Measurements from ENCODE around the gene CLTCL1. TPM values are rescaled to one million over a fixed set of nuclear protein-coding genes. Genes with fewer than 3 reads are reported as not detected.

CLTCL1 gene
- total RNA-seq, 1 donor from 2014 or later, result 6.8 TPM

- Histone ChIP-seq H3K36me3 (peaks cover 97% of the 10 kb centered on the region), H3K4me1 (no peaks in the 10 kb centered on the region), H3K4me3 (no peak overlapping the region), H3K9me3 (no peaks in the 10 kb centered on the region), H3K27ac (no peak overlapping the region), H3K27me3 (ENCODE audit: low read depth) (no peaks in the 10 kb centered on the region)
- ATAC-seq (no peak), DNase-seq (no peak)
- TF ChIP-seq, protein P1, sequence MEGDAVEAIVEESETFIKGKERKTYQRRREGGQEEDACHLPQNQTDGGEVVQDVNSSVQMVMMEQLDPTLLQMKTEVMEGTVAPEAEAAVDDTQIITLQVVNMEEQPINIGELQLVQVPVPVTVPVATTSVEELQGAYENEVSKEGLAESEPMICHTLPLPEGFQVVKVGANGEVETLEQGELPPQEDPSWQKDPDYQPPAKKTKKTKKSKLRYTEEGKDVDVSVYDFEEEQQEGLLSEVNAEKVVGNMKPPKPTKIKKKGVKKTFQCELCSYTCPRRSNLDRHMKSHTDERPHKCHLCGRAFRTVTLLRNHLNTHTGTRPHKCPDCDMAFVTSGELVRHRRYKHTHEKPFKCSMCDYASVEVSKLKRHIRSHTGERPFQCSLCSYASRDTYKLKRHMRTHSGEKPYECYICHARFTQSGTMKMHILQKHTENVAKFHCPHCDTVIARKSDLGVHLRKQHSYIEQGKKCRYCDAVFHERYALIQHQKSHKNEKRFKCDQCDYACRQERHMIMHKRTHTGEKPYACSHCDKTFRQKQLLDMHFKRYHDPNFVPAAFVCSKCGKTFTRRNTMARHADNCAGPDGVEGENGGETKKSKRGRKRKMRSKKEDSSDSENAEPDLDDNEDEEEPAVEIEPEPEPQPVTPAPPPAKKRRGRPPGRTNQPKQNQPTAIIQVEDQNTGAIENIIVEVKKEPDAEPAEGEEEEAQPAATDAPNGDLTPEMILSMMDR (IDR thresholded peaks at IDR 0.05), result no peak
- intact Hi-C loops (cut with DNase I), result no loop called here
Measured at GRCh38 chr22:19137384-19138216, 153.9 kb downstream of the CLTCL1 start.

DNA sequence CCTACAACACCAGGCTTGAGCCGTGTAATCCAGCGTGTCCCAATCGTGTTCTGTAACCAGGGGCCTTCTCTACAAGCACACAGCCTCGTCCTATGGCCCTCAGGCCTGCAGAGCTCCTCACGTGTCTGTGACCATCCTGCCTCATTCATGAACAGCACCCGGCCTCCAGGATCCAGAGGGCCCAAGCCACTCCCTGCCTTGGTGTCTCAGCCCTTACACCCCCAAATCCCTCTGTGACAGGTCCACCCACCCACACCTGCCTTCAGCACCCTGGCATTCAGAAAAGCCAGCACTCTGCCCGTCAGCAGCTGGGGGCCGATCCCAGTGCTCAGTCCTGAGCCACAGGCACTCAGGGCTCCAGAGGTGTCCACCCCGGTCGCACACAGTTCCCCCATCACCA, 154.6 kb downstream of the CLTCL1 start:
- no peaks in the 10 kb centered on the region for H3K9me3 ChIP-seq
- no peaks in the 10 kb centered on the region for H3K4me1 ChIP-seq
- no peak overlapping the region for H3K27ac ChIP-seq
- H3K36me3 ChIP-seq, result peaks cover 93% of the 10 kb centered on the region
- ATAC-seq (no peak), DNase-seq (no peak)
- TF ChIP-seq, protein P1 (IDR thresholded peaks at IDR 0.05), result no peak
- no peak overlapping the region for H3K4me3 ChIP-seq
- no peaks in the 10 kb centered on the region for H3K27me3 ChIP-seq (ENCODE audit: low read depth)
- intact Hi-C loops (cut with DNase I), result no loop called here

DNA sequence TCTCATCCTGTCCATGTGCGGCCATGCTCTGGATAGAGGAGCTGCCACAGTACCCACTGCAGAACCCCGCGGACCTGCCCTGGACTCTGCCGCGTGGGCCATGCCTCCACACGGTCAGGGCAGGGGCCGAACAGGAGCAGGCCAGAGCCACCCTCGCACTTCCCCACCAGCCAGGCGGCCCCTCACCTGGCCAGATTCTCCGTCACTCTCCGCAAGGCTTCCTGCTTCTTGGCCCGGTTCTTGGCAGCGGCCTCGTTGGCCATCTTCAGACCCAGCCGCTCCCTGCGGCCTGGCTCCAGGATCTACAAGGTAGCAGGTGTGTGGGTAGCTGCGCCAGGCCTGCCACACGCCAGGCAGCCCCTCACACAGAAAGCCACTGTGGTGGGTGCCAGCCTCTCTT, 156.6 kb downstream of the CLTCL1 start:
- TF ChIP-seq, protein P1 (IDR thresholded peaks at IDR 0.05), result no peak
- Histone ChIP-seq H3K27me3 (ENCODE audit: low read depth) (no peaks in the 10 kb centered on the region), H3K27ac (no peak overlapping the region), H3K4me3 (no peak overlapping the region), H3K4me1 (no peaks in the 10 kb centered on the region), H3K36me3 (peaks cover 73% of the 10 kb centered on the region), H3K9me3 (no peaks in the 10 kb centered on the region)
- DNase-seq, result no peak
- intact Hi-C loops (cut with DNase I), result no loop called here
- no peak for ATAC-seq

- H3K36me3 ChIP-seq, result peaks cover 67% of the 10 kb centered on the region
Measured at GRCh38 chr22:19134176-19134831, 157.2 kb downstream of the CLTCL1 start.

DNA sequence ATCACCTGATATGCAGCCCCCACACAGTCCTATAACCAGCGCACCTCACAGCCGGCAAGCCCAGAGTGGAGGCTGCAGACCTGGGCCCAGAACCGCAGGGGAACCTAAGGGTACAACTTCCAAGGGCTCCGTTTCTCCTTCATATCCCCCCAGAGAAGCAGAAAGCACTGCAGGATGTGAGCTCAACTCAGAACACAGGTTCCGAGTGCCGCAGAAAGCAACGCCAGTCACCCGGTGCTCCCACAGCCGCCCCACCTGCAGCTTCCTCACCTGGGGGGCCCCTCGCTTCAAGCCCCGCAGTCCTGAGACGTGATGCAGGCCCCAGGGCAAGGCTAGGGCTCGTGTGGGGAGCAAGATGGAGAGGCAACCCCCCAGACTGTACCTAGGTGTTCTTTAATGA, 158.0 kb downstream of the CLTCL1 start:
- Histone ChIP-seq H3K27ac (no peak overlapping the region), H3K4me3 (no peak overlapping the region), H3K4me1 (no peaks in the 10 kb centered on the region), H3K27me3 (ENCODE audit: low read depth) (no peaks in the 10 kb centered on the region), H3K9me3 (no peaks in the 10 kb centered on the region), H3K36me3 (peaks cover 60% of the 10 kb centered on the region)
- intact Hi-C loops (cut with DNase I), result no loop called here
- no peak for ATAC-seq
- TF ChIP-seq, protein P1 (IDR thresholded peaks at IDR 0.05), result no peak
- DNase-seq, result no peak

More at GRCh38 chr22:19134176-19134831, 157.2 kb downstream of the CLTCL1 start:
- intact Hi-C loops (cut with DNase I), result no loop called here
- Histone ChIP-seq H3K4me1 (no peaks in the 10 kb centered on the region), H3K9me3 (no peaks in the 10 kb centered on the region), H3K27ac (no peak overlapping the region), H3K4me3 (no peak overlapping the region), H3K27me3 (ENCODE audit: low read depth) (no peaks in the 10 kb centered on the region)
- DNase-seq, result no peak
- ATAC-seq, result no peak
- TF ChIP-seq, protein P1 (IDR thresholded peaks at IDR 0.05), result no peak
